Activated CD4-positive, alpha-beta T cell treated with anti-CD3 and anti-CD28 coated beads, Interleukin-2, amount 50 U/mL, for 16 hours (primary cell): ENCODE data around the gene TWIST2.

Source experiments
- DNase-seq: peaks from one replicate; pipeline ENCODE4 v3.0.0-alpha.2; 2020

TWIST2 gene

GRCh38 chr2:238839428-238839827 is 8.5 kb upstream of the TWIST2 start:
- no peak for DNase-seq

DNA sequence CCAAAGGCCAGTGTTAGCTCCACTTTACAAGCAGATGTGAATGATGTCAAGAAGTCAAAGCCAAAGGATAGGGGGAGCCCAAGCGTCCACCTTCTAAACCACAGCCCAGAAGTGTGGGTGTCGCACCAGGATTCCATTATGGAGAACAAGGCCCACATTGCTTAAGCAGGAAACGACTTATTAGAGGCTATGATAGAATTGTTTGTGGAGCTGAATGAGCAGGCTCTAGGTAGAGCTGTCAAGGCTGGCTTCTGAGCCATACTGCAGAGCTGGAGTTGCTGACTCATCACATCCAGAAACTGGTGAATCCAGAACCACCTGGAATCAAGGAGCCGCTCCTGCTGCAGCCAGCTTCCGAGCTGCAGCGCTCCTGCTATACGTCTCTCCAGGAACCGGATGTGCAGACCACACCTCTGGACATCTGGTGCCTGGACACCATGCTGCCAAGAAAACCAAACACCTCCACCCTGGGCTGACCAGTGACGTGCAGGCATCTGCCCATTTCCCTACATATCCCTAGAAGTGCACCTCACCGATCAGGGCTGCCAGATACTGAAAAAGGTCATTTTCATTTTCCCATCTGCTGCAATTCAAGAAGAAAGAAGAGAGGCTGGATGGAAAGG is 6.2 kb upstream of the TWIST2 start:
- no peak for DNase-seq

- no peak for DNase-seq
These were observed 4.4 kb upstream of the TWIST2 start for GRCh38 chr2:238843476-238843875.

DNA sequence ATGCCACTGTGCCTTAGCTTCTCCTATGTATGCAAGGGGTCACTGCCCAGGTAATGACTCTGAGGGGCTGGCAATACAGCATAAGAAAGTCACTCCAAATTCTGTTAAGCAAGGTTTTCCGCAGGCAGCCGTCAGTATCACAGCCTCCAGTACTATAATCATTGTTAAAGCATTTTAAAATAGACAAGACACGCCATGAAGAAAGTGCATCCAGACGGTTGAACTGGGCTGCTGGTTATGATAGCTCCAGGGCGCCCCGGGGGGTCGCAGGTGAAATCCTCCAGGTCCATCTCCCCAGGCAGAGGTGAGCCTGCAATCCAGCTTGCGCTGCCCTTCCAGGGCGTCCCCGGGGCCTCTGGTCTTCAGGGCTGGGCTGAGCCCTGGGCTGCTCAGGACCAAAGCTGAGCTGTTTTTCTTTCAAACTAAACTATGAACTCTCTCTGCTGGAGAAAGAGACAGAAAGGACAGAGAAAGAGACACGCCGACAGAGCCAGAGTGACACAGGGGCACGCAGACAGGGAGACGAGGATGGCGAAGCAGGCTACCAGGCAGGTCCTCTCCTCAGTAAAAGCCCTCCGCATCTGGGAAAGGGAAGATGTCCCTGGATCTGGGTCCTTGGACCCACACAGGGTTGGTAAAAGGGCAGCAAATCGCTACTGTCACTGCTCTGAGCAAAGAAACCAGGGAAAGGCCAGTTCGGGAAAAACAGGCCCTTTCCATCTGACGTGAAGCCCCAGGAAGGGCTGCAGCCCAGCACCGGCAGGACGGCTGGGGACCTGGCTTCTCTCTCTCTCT is 2.1 kb upstream of the TWIST2 start:
- no peak for DNase-seq

DNA sequence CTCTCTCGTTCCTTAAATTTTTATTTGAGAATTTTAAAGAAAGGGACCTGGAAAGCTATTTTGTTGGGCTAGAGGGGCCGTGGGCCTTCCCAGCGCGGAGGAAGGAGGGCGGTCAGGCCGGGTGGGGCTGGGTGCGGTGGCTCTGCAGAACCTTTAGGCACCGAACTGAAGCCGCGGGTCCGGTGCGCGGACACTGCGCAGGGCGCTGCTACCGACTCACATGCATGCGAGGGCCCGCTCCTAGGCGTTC is 1.6 kb upstream of the TWIST2 start:
- DNase-seq, result no peak

- no peak for DNase-seq
These were observed 1.1 kb upstream of the TWIST2 start for GRCh38 chr2:238846628-238847418.

DNA sequence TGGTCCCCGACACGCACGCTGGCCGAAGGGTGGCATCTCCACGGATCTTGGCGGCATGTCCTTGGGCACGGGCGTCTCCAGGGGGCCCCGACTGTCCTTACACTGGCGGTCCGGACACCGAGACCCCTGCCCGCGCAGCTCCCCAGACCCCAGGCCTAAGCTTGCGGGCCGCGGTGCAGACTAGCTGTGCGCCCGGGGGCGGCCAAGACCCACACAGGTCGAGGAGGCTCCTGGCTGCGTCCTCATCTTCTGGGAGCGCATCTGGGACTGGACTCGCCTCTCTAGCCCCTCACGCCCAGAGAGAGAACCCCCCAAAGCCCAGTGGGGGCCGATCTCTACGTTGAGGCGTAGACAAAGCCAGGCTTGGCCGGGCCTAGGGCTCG is 475 bp upstream of the TWIST2 start:
- no peak for DNase-seq

- no peak for DNase-seq
These were observed 748 bp downstream of the TWIST2 start for GRCh38 chr2:238848691-238848975.

- no peak for DNase-seq
These were observed 1.3 kb downstream of the TWIST2 start for GRCh38 chr2:238848976-238849853.

DNA sequence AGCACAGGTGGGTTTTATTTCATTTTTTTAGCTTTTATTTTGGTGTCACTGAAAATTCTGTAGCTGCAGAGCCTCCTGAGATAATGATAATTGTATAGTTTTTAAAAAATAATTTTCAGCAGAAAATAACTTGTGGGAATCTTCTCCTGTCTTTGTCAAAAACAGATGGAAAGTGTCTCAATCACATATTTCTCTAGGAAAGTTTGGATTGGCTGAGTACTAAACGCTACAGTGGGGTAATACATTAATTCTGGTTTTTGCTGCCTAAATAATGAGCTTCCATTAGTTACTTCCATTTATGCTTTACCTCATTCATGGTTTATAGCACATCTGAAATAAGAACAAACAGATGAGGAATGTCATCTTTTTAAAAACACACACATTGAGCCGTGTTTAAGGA is 2.2 kb downstream of the TWIST2 start:
- DNase-seq, result no peak

GRCh38 chr2:238851026-238851425 is 3.1 kb downstream of the TWIST2 start:
- no peak for DNase-seq

- DNase-seq, result no peak
These were observed 3.9 kb downstream of the TWIST2 start for GRCh38 chr2:238851761-238852160.

DNA sequence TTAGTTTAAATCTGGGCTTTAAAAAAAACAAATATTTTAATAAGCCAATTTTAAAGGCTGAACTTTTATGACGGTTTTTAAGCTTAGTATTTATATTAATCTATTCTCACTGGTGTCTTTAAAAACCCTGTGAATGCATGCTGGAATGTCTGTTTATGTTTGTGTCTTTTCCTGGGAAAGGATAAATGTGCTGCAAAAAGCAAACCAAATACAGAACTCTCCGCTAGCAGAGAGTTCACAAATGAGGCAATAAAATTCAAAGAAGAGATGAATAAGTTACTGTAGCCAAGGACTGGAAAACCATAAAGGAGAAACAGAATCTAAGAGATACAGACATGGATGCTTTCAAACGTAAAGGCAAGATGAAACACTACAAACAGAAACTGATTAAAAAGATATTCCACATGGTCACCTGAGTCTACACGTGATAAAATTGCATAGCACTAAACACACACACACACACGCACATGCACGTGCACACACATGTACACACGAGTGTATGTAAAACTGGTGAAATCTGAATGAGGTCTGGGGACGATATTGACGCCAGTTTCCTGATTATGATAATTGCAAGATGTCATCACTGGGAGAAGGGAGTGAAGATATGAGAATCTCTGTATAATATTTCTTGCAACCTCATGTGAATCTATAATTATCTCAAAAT is 4.5 kb downstream of the TWIST2 start:
- no peak for DNase-seq

GRCh38 chr2:238853218-238853617 is 5.3 kb downstream of the TWIST2 start:
- no peak for DNase-seq

- no peak for DNase-seq
These were observed 5.8 kb downstream of the TWIST2 start for GRCh38 chr2:238853721-238854120.

- DNase-seq, result no peak
These were observed 6.4 kb downstream of the TWIST2 start for GRCh38 chr2:238854246-238854645.

DNA sequence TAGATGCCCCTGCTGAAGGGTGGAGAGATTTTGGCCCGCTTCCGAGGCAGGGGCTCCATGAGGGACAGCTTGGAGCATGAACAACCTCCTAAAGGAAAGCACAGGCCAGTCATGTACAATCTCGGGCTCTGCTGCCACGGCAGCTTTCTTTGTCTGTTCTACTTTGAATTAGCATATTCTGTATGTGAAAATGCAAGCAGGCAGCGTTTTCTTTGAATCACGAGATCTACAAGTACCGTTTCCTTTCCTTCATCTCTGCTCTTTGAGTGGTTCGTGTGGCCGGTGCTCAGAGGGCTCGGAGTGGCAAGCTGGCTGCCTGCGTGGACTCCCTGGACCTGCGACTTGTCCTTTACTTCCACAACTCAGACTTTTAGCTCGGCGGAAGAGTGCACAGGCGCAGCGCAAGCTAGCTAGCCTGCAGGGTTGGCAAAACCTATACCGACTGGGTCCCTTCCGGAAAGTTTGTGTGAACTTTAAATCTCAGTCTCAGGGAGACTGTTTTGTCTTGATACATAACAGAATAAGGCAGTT is 6.9 kb downstream of the TWIST2 start:
- no peak for DNase-seq

DNA sequence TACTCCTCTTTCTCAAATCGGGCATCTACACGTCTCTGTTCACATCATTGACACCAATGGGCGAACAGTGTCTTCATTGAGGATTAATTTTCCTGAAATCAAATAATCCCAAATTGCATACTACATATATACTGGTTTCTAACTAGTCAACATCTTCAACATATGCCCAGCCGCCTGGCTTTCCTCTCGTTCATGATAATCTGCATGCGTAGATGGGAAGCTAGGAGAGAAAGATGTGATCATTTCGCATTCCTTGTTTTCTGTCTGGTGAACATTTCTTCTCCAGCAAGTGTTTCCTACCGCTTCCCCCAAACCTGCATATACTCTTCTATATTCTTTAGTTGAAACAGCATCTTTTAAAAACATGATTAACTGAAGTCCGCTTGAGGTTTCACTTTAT is 7.4 kb downstream of the TWIST2 start:
- no peak for DNase-seq

DNA sequence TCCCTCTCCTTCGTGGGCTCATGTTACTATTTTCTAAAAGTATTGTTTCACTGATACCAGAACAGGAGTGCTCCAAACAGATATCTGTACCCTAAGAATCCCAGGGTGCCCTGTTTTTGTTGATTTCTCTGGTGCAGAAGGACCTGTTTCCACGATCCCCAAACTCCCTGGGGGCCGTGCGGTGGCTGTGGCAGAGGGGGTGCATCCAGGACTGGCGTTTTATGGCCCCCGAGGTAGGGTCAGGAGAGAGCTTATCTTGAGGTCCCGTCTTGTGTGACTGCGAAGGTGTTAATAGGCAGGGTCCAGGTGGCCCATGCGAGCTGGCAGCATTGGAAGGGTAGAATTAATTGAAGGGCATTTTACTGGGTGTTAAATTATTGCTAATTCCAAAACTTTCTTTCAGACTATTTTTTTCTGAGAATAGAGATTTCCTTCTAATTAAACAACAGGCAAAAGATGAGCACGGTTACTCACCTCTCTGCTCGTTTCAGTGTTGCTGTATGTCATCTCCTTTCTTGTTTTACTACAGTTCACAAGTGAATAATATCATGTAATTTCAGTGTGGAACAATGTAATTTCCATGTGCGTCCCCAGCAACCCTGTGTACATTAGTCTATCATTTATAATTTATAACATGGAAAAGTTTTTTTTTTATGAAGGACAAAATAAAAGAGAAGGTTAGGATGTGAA is 8.2 kb downstream of the TWIST2 start:
- no peak for DNase-seq

DNA sequence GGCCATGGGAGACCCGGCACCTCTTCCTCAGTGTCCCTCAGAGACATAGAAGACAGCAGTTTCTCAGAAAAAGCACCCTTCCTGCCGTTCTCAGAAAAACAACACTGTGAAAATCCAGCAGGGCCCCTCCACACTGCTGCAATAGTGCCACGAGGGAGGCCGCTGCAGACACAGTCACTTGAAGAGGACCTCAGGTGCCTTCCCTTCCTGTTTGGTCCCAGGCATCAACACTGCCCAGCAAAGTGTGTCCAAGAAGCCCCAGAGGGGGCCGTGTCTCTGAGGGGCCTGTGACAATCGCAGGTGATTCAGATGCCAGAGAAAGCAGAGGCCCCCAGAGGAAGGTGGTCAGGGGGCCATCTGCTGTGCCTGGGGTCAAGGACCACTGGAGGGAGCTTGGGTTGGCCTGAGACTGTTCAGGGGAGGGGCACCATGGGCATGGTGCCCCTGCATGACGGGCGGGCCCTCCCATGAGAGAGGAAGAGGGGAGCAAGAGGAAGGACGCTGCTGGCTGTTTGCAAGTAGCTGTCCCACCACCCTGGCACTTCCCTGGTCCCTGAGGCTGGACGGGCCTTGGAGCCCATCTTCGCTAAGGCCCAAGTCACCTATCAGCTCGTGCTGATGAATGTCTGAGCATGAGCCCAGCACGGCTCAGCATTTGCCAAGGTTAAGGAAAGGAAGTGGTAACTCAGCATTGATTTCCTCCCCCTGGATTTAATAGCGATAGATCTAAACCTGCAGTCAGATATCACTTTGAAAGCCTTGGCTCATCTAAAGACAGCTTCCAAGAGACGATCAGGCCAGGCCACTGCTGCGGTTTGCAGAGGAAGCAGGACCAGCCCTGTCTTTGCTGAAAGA is 9.1 kb downstream of the TWIST2 start:
- no peak for DNase-seq

- no peak for DNase-seq
These were observed 10.1 kb downstream of the TWIST2 start for GRCh38 chr2:238857959-238858358.
